ENCODE data around the gene GINS3.

- TF ChIP-seq CTCF (optimal IDR thresholded peaks at IDR 0.05 in 1 of 3, IDR thresholded peaks at IDR 0.05 in 1 of 3, conservative IDR thresholded peaks at IDR 0.05 in 1 of 3; ENCODE audit: extremely low read depth in 1 of 3, insufficient read depth in 2 of 3, low read length in 3 of 3) (no peak), EZH2 (IDR thresholded peaks at IDR 0.05; ENCODE audit: low read length) (no peak)
These were observed 17.2 kb downstream of the GINS3 start for GRCh38 chr16:58409316-58409973.

Measured in keratinocyte (primary cell).